SK-N-MC (cell line): Measurements from ENCODE around the gene SGCE.
A peak's percentile ranks its signal among the peaks of the same experiment; 100 is the strongest.

Experiments
- DNase-seq: peaks from one replicate; pipeline ENCODE4 v3.0.0-alpha.2; 2011; ENCODE audit warnings: low read depth, low spot score
- H3K27ac ChIP-seq: fragments of 200-600 bp; sonication (generic); 2 replicates; pipeline ENCODE4 v1.5.1; 2016; ENCODE audit warnings: mixed run types
- H3K36me3 ChIP-seq: fragments of 200-600 bp; sonication (generic); 2 replicates; pipeline ENCODE4 v1.6.1; 2017; ENCODE audit warnings: antibody characterized with exemption, low read length, mixed read lengths; ENCODE audit not compliant: insufficient read depth
- H3K4me3 ChIP-seq: fragments of 200-600 bp; sonication (generic); 2 replicates; pipeline ENCODE4 v1.5.1; 2016
- H3K9ac ChIP-seq: fragments of 200-600 bp; sonication (generic); 2 replicates; pipeline ENCODE4 v1.8.0; 2017; ENCODE audit warnings: mixed run types, mixed read lengths; ENCODE audit not compliant: insufficient read length
- H3K9me3 ChIP-seq: fragments of 200-600 bp; sonication (generic); 2 replicates; pipeline ENCODE4 v1.6.1; 2017; ENCODE audit warnings: low read depth, mild to moderate bottlenecking, antibody characterized with exemption, low read length, moderate library complexity, mixed read lengths
- EZH2 ChIP-seq: fragments of 200-600 bp; sonication (generic); IDR thresholded peaks from one replicate; pipeline ENCODE4 v1.6.1; 2017; ENCODE audit warnings: antibody characterized with exemption
- FOXP2 ChIP-seq: optimal IDR thresholded peaks from 2 replicates; pipeline ENCODE3; 2011; ENCODE audit warnings: mild to moderate bottlenecking, moderate library complexity; ENCODE audit not compliant: insufficient read depth; ENCODE audit errors: extremely low read length, control extremely low read depth
- POLR2AphosphoS5 ChIP-seq: IDR thresholded peaks from 2 replicates; pipeline ENCODE4 v1.6.1; 2012; ENCODE audit warnings: mild to moderate bottlenecking, low read depth, low read length, borderline replicate concordance

SGCE gene

GRCh38 chr7:94559972-94560371 lies 96.0 kb downstream of the SGCE start:
- DNase-seq: no peak
- Histone ChIP-seq H3K4me3 (no peak overlapping the region), H3K27ac (no peak overlapping the region), H3K9me3 (no peaks in the 10 kb centered on the region), H3K9ac (no peak overlapping the region), H3K36me3 (peaks cover 12% of the 10 kb centered on the region)
- TF ChIP-seq EZH2: no peak
- TF ChIP-seq POLR2AphosphoS5: no peak
- TF ChIP-seq FOXP2: no peak

GRCh38 chr7:94557215-94557614 lies 98.7 kb downstream of the SGCE start:
- H3K4me3 ChIP-seq: no peak overlapping the region
- DNase-seq: no peak
- no peak overlapping the region for H3K27ac ChIP-seq
- H3K36me3 ChIP-seq: peaks cover 27% of the 10 kb centered on the region
- TF ChIP-seq EZH2 (no peak), FOXP2 (no peak), POLR2AphosphoS5 (no peak)
- H3K9me3 ChIP-seq: no peaks in the 10 kb centered on the region
- H3K9ac ChIP-seq: no peak overlapping the region

DNA sequence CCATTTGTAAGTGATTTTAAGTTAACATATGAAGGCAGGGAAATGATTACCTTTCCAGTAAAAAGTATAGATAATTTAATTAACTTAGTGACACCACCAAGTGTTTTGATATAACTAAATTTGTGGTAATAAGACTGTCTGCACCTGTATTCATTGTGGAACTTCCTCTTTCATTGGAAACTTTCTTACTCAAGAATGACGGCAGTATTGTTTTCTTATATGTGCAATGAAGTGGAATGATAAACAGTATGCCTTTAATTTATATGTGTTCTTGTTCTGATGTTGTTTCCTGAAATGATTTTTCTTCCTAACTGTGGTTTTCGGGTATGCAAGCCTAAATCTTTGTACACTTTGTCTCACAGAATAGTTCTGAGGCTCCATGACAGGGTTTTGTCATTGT lies 99.9 kb downstream of the SGCE start:
- H3K36me3 ChIP-seq: peaks cover 30% of the 10 kb centered on the region
- no peaks in the 10 kb centered on the region for H3K9me3 ChIP-seq
- TF ChIP-seq FOXP2 (no peak), EZH2 (no peak), POLR2AphosphoS5 (no peak)
- H3K4me3 ChIP-seq: no peak overlapping the region
- no peak for DNase-seq
- no peak overlapping the region for H3K9ac ChIP-seq
- no peak overlapping the region for H3K27ac ChIP-seq

DNA sequence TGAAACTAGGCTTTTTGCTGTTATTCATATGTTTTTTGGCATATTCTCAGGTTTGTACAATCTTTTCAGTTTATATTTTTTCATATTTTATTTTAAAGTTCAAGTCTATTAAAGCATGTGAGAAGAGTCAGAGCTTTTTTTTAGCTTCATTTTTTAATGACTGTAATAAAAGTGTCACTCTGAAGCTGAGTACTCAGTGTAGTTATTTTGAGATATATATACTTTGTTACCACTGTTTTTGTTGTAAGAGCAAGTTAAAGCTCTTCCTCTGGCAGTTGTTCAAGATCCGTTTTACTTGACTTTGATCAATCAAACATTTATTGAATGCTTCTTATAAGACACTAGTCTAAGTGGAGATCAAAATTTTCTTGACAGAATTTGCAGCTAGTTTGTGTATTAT lies 108.8 kb downstream of the SGCE start:
- Histone ChIP-seq H3K4me3 (no peak overlapping the region), H3K36me3 (peaks cover 3% of the 10 kb centered on the region; the same call in 1 of the 2 replicates), H3K9ac (no peak overlapping the region), H3K9me3 (no peaks in the 10 kb centered on the region), H3K27ac (peak overlapping the region; percentile 59; the same call in 1 of the 2 replicates)
- no peak for TF ChIP-seq EZH2
- TF ChIP-seq POLR2AphosphoS5: no peak
- TF ChIP-seq FOXP2: no peak
- DNase-seq: no peak

- peaks cover 21% of the 10 kb centered on the region for H3K36me3 ChIP-seq
- DNase-seq: no peak
- no peak overlapping the region for H3K27ac ChIP-seq
- no peak overlapping the region for H3K4me3 ChIP-seq
- H3K9me3 ChIP-seq: no peaks in the 10 kb centered on the region
- no peak for TF ChIP-seq EZH2
- TF ChIP-seq POLR2AphosphoS5: no peak
- no peak for TF ChIP-seq FOXP2
- no peak overlapping the region for H3K9ac ChIP-seq
Observed at GRCh38 chr7:94540428-94540827, 115.5 kb downstream of the SGCE start.
